PC-9 (cell line): ENCODE results near the gene HLA-DQA2. TPM values are rescaled to one million over a fixed set of nuclear protein-coding genes. Genes with fewer than 3 reads are reported as not detected.
"Not testable (repeated sequence)": the region's sequence is repeated elsewhere in the genome, so short reads cannot be mapped to it uniquely, and the experiment has no call there.

Source experiments
- BruUV-seq: library from RNA; stranded (reverse); fragments of 400-500 nt; replicated peaks from 2 replicates; lab custom pipeline; 2021; lab: Mats Ljungman, UMichigan
- CTCF ChIA-PET: fragments of 300-600 bp; sonication (Branson Sonifier 250); formaldehyde crosslinking; loops from one replicate; lab custom pipeline; 2022; ENCODE audit warnings: antibody characterized with exemption; lab: Charles Lee
- POLR2A ChIA-PET: fragments of 300-600 bp; sonication (Branson Sonifier 250); formaldehyde crosslinking; loops from one replicate; lab custom pipeline; 2022; ENCODE audit warnings: antibody characterized with exemption; ENCODE audit not compliant: unreplicated experiment; lab: Charles Lee
- DNase-seq, 2 experiments: peaks; one replicate each; pipeline versions ENCODE4 v3.0.0 to v3.0.0-alpha.2; 2015 to 2022; ENCODE audit warnings: mixed read lengths in 1 of 2
- H2AFZ ChIP-seq: fragments of 200-600 bp; sonication (generic); 2 replicates; pipeline ENCODE4 v1.8.1; 2017; ENCODE audit warnings: antibody characterized with exemption
- H3F3A ChIP-seq: fragments of 200-600 bp; sonication (generic); 2 replicates; pipeline ENCODE4 v1.8.1; 2017; ENCODE audit warnings: antibody characterized with exemption, mild to moderate bottlenecking, low read depth; ENCODE audit not compliant: insufficient read depth
- H3K27ac ChIP-seq: fragments of 200-600 bp; sonication (generic); 2 replicates; pipeline ENCODE4 v1.6.1; 2016; ENCODE audit warnings: mixed run types
- H3K27me3 ChIP-seq: fragments of 200-600 bp; sonication (generic); 2 replicates; pipeline ENCODE4 v1.6.1; 2016; ENCODE audit warnings: low read depth, mixed run types; ENCODE audit not compliant: insufficient read depth
- H3K36me3 ChIP-seq: fragments of 200-600 bp; sonication (generic); 2 replicates; pipeline ENCODE4 v1.6.1; 2016; ENCODE audit warnings: low read depth, mixed run types
- H3K4me1 ChIP-seq: fragments of 200-600 bp; sonication (generic); replicated peaks from 2 replicates; pipeline ENCODE4 v1.6.1; 2016; ENCODE audit warnings: mixed run types; ENCODE audit not compliant: insufficient read depth
- H3K4me2 ChIP-seq: fragments of 200-600 bp; sonication (generic); 2 replicates; pipeline ENCODE4 v1.6.1; 2017; ENCODE audit warnings: mixed run types
- H3K4me3 ChIP-seq: fragments of 200-600 bp; sonication (generic); 2 replicates; pipeline ENCODE4 v1.6.1; 2016; ENCODE audit warnings: mixed run types
- H3K79me2 ChIP-seq: fragments of 200-600 bp; sonication (generic); 2 replicates; pipeline ENCODE4 v1.6.1; 2017; ENCODE audit warnings: low read depth, mixed run types
- H3K9me2 ChIP-seq: fragments of 200-600 bp; sonication (generic); 2 replicates; pipeline ENCODE4 v1.8.1; 2017; ENCODE audit warnings: mild to moderate bottlenecking; ENCODE audit not compliant: insufficient read depth
- H3K9me3 ChIP-seq: fragments of 200-600 bp; sonication (generic); 2 replicates; pipeline ENCODE4 v1.8.1; 2016; ENCODE audit warnings: low read depth; ENCODE audit not compliant: insufficient read depth
- H4K20me1 ChIP-seq: fragments of 200-600 bp; sonication (generic); 2 replicates; pipeline ENCODE4 v1.8.1; 2017; ENCODE audit not compliant: insufficient read depth
- CTCF ChIP-seq: fragments of 200-600 bp; sonication (generic); conservative IDR thresholded peaks from 2 replicates; pipeline ENCODE4 v1.6.1; 2017; ENCODE audit warnings: mixed run types, antibody characterized with exemption, mild to moderate bottlenecking, moderate library complexity
- EZH2 ChIP-seq: fragments of 200-600 bp; sonication (generic); IDR thresholded peaks from 2 replicates; pipeline ENCODE4 v1.8.0; 2017; ENCODE audit warnings: antibody characterized with exemption, low read depth
- intact Hi-C: fragments of 100-400 bp; cut with micrococcal nuclease; formaldehyde crosslinking; loops from one replicate; pipeline ENCODE4 v1.10.0; 2022; ENCODE audit not compliant: unreplicated experiment
- total RNA-seq: library from RNA; stranded (reverse); gene quantifications from 2 replicates; pipeline ENCODE4 v1.2.3, GENCODE V29; 2021

Gene HLA-DQA2
- total RNA-seq, 1 experiment from 2014 or later: not detected

- CTCF ChIA-PET: no interaction called here
- H3K36me3 ChIP-seq: no peaks in the 10 kb centered on the region
- no peaks in the 10 kb centered on the region for H4K20me1 ChIP-seq
- no peak overlapping the region for H2AFZ ChIP-seq
- H3K4me2 ChIP-seq: no peak overlapping the region
- no peaks in the 10 kb centered on the region for H3K9me2 ChIP-seq
- no peak overlapping the region for H3K27ac ChIP-seq
- H3K9me3 ChIP-seq: no peaks in the 10 kb centered on the region
- no peak for TF ChIP-seq EZH2
- TF ChIP-seq CTCF: no peak
- intact Hi-C loops: no loop called here
- no TSS peak for BruUV-seq
- DNase-seq: no peak
- H3F3A ChIP-seq: no peaks in the 10 kb centered on the region
- H3K27me3 ChIP-seq: peaks cover 42% of the 10 kb centered on the region
- no peaks in the 10 kb centered on the region for H3K79me2 ChIP-seq
- no peaks in the 10 kb centered on the region for H3K4me1 ChIP-seq
- POLR2A ChIA-PET: no interaction called here
- no peak overlapping the region for H3K4me3 ChIP-seq
These were observed 3.1 kb upstream of the HLA-DQA2 start for GRCh38 chr6:32738126-32738525.

GRCh38 chr6:32742374-32742773, 1.2 kb downstream of the HLA-DQA2 start:
- DNase-seq: no peak
- no peaks in the 10 kb centered on the region for H4K20me1 ChIP-seq
- POLR2A ChIA-PET: no interaction called here
- H3K4me2 ChIP-seq: no peak overlapping the region
- H3F3A ChIP-seq: no peaks in the 10 kb centered on the region
- H3K9me3 ChIP-seq: no peaks in the 10 kb centered on the region
- H3K4me3 ChIP-seq: no peak overlapping the region
- no peak for TF ChIP-seq CTCF
- no peak for TF ChIP-seq EZH2
- no peak overlapping the region for H3K27ac ChIP-seq
- no peak overlapping the region for H2AFZ ChIP-seq
- CTCF ChIA-PET: no interaction called here
- no peaks in the 10 kb centered on the region for H3K9me2 ChIP-seq
- H3K4me1 ChIP-seq: no peaks in the 10 kb centered on the region
- no peaks in the 10 kb centered on the region for H3K79me2 ChIP-seq
- H3K36me3 ChIP-seq: no peaks in the 10 kb centered on the region
- intact Hi-C loops: no loop called here
- BruUV-seq: no TSS peak
- peaks cover 64% of the 10 kb centered on the region for H3K27me3 ChIP-seq

- H3K36me3 ChIP-seq: no peaks in the 10 kb centered on the region
- H3K4me1 ChIP-seq: no peaks in the 10 kb centered on the region
- H3K4me2 ChIP-seq: no peak overlapping the region
- H3K4me3 ChIP-seq: no peak overlapping the region
- no peak overlapping the region for H3K27ac ChIP-seq
- peaks cover 45% of the 10 kb centered on the region for H3K27me3 ChIP-seq
- intact Hi-C loops: no loop called here
- H4K20me1 ChIP-seq: no peaks in the 10 kb centered on the region
- H3K79me2 ChIP-seq: no peaks in the 10 kb centered on the region
- ChIA-PET POLR2A (no interaction called here), CTCF (no interaction called here)
- TF ChIP-seq EZH2 (no peak), CTCF (no peak)
- H2AFZ ChIP-seq: no peak overlapping the region
- DNase-seq: no peak
- no TSS peak for BruUV-seq
- H3K9me2 ChIP-seq: no peaks in the 10 kb centered on the region
- no peaks in the 10 kb centered on the region for H3K9me3 ChIP-seq
- no peaks in the 10 kb centered on the region for H3F3A ChIP-seq
These were observed 3.6 kb downstream of the HLA-DQA2 start for GRCh38 chr6:32744776-32745175.

- POLR2A ChIA-PET, H3K4me3 ChIP-seq, BruUV-seq, H2AFZ ChIP-seq, H3K4me2 ChIP-seq, H3K27ac ChIP-seq, H3K9me2 ChIP-seq, H3K9me3 ChIP-seq, H3K36me3 ChIP-seq, H3F3A ChIP-seq, H3K79me2 ChIP-seq, H4K20me1 ChIP-seq, DNase-seq, H3K4me1 ChIP-seq, intact Hi-C loops, CTCF ChIA-PET: not testable (repeated sequence)
- H3K27me3 ChIP-seq: peaks cover 42% of the 10 kb centered on the region
These were observed 4.5 kb downstream of the HLA-DQA2 start for GRCh38 chr6:32745649-32746048.
